ENCODE measurements around the gene ANKS6. TPM values are rescaled to one million over a fixed set of nuclear protein-coding genes. Genes with fewer than 3 reads are reported as not detected.
A peak's percentile ranks its signal among the peaks of the same experiment; 100 is the strongest.

ANKS6 gene
- total RNA-seq, 1 donor from 2014 or later, result 4.0 TPM

- no peak for ATAC-seq
- intact Hi-C loops (cut with micrococcal nuclease), result no loop called here
- no peak for DNase-seq
These were observed 22.9 kb upstream of the ANKS6 start for GRCh38 chr9:98819231-98819630.

GRCh38 chr9:98818764-98819163 is 22.4 kb upstream of the ANKS6 start:
- intact Hi-C loops (cut with micrococcal nuclease), result no loop called here
- ATAC-seq, result no peak

GRCh38 chr9:98815391-98815951 is 19.1 kb upstream of the ANKS6 start:
- intact Hi-C loops (cut with micrococcal nuclease), result no loop called here
- no peak for DNase-seq
- ATAC-seq, result no peak

More at GRCh38 chr9:98818764-98819163, 22.4 kb upstream of the ANKS6 start:
- no peak for DNase-seq

- intact Hi-C loops (cut with micrococcal nuclease), result no loop called here
- DNase-seq (no peak), ATAC-seq (no peak)
These were observed 14.8 kb upstream of the ANKS6 start for GRCh38 chr9:98811051-98811650.

GRCh38 chr9:98810102-98810842 is 13.9 kb upstream of the ANKS6 start:
- DNase-seq (no peak), ATAC-seq (no peak)
- intact Hi-C loops (cut with micrococcal nuclease), result no loop called here

GRCh38 chr9:98809311-98810101 is 13.2 kb upstream of the ANKS6 start:
- intact Hi-C loops (cut with micrococcal nuclease), result no loop called here
- ATAC-seq, result no peak
- DNase-seq, result no peak

- intact Hi-C loops (cut with micrococcal nuclease), result no loop called here
- ATAC-seq (no peak), DNase-seq (no peak)
These were observed 12.5 kb upstream of the ANKS6 start for GRCh38 chr9:98808875-98809274.

GRCh38 chr9:98808411-98808815 is 12.1 kb upstream of the ANKS6 start:
- intact Hi-C loops (cut with micrococcal nuclease), result no loop called here
- no peak for ATAC-seq
- DNase-seq, result no peak

- DNase-seq (no peak), ATAC-seq (no peak)
- intact Hi-C loops (cut with micrococcal nuclease), result no loop called here
These were observed 11.4 kb upstream of the ANKS6 start for GRCh38 chr9:98807814-98808195.

GRCh38 chr9:98807070-98807813 is 10.9 kb upstream of the ANKS6 start, which contains the start of gene GALNT12:
Gene GALNT12, plus strand, starts transcription at chr9:98807670. Its CDS starts 29 bp downstream, at chr9:98807699.
- ATAC-seq (peak; percentile 71), DNase-seq (peak; percentile 56)
- intact Hi-C loops (cut with micrococcal nuclease), result no loop called here

GRCh38 chr9:98806394-98807035 is 10.2 kb upstream of the ANKS6 start:
- ATAC-seq, result no peak
- intact Hi-C loops (cut with micrococcal nuclease), result no loop called here
- no peak for DNase-seq

- DNase-seq (no peak), ATAC-seq (no peak)
- intact Hi-C loops (cut with micrococcal nuclease), result no loop called here
These were observed 9.3 kb upstream of the ANKS6 start for GRCh38 chr9:98805506-98806272.

GRCh38 chr9:98804083-98804482 is 7.7 kb upstream of the ANKS6 start:
- intact Hi-C loops (cut with micrococcal nuclease), result no loop called here
- DNase-seq, result no peak
- ATAC-seq, result no peak

- intact Hi-C loops (cut with micrococcal nuclease), result no loop called here
- ATAC-seq, result no peak
- DNase-seq, result no peak
These were observed 5.6 kb upstream of the ANKS6 start for GRCh38 chr9:98801969-98802371.

GRCh38 chr9:98801561-98801960 is 5.2 kb upstream of the ANKS6 start:
- no peak for DNase-seq
- no peak for ATAC-seq
- intact Hi-C loops (cut with micrococcal nuclease), result no loop called here

GRCh38 chr9:98798254-98798653 is 1.9 kb upstream of the ANKS6 start:
- DNase-seq (no peak), ATAC-seq (no peak)
- intact Hi-C loops (cut with micrococcal nuclease), result no loop called here

- DNase-seq (no peak), ATAC-seq (no peak)
- intact Hi-C loops (cut with micrococcal nuclease), result no loop called here
These were observed 1.1 kb upstream of the ANKS6 start for GRCh38 chr9:98797491-98797890.

- ATAC-seq, result peak; percentile 12
- peak; percentile 66 for DNase-seq
- intact Hi-C loops (cut with micrococcal nuclease), result no loop called here
These were observed 388 bp downstream of the ANKS6 start for GRCh38 chr9:98795970-98796363.
